ENCODE measurements around the gene NTRK3.

Gene NTRK3

GRCh38 chr15:88256279-88257230 is at the start of gene NTRK3:
TSS of gene NTRK3 (minus strand) at chr15:88256739. CDS start at chr15:88256153, 586 bp downstream.
- no peak for FAIRE-seq

DNA sequence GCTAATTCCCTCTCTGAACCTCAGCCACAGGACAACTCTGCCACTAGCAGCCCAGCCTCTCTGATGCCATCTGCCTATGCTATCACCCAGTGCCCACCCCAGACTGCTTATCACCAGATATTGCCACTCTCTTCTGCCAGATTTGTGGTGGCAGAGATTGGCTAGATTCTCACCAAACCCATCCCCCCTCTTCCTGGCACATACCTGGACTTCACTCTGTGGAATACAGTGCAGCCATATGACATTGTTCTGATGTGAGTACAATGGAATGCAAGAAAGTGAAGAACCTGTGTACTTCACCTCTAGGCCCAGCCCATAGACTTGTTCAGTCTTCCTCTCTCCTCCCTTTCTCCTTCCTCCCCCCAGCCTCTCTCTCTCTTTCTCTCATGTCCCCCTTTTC is 46.9 kb upstream of the NTRK3 start:
- FAIRE-seq: no peak

DNA sequence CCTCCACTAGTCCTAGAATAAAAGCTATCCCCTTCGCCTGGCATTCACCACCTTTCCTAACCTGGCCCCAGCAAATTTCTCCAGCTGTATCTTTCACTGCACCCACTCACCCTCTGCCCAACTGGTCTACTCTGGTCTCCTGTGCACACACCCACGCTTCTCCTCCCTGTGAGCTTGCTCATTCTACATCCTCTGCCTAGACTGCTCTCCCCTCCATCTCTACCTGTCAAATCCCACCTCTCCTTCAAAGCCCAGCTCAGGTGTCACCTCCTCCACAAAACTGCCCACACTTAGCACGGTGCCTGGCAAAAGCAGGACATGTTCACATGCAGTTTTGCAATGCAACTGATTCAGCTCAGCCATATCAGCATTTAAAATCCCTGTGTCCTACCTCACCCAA is 45.8 kb upstream of the NTRK3 start:
- FAIRE-seq: no peak

GRCh38 chr15:88301311-88301710 is 44.8 kb upstream of the NTRK3 start:
- FAIRE-seq: no peak

GRCh38 chr15:88300861-88301260 is 44.3 kb upstream of the NTRK3 start:
- no peak for FAIRE-seq

DNA sequence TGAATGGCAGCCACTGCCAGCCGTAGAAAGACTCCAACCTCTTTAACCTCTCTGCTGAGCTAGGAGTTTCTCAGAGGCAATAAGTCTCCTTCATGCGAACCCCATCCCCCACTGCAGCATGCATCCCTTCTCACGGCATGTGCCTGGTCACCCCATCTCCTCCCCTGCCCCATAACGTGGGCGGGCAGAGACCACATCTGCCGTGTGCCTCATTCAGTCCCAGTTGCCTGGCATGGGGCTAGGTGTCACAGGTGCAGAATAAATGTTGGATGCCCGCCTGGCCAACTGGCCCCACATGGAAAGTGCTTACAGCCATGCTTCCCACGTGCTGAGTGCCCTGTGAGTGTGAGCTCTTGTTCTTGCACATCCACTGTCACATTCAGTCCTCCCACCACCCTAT is 43.5 kb upstream of the NTRK3 start:
- FAIRE-seq: no peak

DNA sequence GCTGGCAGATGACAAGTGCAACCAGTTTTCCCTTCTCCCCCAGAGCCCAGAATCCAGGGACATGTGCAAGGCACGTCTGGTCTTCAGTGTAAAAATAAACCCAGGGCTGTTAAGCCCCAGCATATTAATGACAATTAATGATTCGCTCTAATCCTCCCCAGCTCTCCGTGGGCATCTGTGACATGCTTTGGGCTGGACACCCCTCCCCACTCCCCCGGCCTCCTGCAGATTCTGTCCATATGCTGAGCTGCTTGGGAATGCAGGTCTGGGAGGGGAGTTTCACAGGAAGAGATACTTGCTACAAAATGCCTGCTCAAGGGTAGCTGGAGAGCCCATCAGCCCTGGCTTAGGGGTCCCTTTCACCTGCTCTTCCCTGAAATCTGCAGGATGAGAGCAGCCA is 43.0 kb upstream of the NTRK3 start:
- FAIRE-seq: no peak

GRCh38 chr15:88288661-88289060 is 32.1 kb upstream of the NTRK3 start:
- no peak for FAIRE-seq

DNA sequence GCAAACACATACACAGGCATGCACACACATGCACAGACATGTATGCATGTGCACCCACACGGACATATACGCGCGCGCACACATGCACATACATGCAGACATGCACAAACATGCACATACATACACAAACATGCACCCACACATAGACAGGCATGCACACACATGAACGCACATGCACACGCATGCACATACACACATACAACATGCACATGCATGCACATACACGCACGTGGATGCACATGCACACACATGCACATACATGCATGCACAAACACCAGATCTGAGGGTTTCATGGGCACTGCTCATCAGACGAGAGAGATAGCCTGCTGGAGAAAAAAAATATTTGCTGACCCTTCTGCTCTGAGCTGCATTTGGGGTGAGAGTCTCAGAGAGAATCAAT is 31.7 kb upstream of the NTRK3 start:
- FAIRE-seq: no peak

- FAIRE-seq: no peak
Observed at GRCh38 chr15:88284318-88284998, 27.9 kb upstream of the NTRK3 start.

DNA sequence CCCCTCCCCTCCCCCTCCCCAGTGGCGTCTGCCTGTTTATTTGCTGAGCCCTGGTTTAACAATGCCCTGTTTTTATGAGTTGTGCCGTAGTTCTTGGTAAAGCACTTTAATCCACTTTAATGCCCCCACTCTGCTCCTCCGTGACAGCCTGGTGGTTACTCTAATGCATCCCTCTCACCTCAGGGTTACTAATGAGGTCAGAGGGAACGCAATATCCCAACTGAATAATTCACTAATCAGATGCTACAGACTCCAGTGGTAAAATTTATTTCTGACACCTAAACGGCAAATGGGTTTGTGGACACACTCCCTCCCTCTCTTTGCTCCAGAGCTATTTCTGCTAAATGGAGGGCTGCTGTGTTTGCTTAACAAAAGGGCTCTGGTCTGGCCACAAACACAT is 26.1 kb upstream of the NTRK3 start:
- FAIRE-seq: no peak

GRCh38 chr15:88276821-88277410 is 20.4 kb upstream of the NTRK3 start:
- FAIRE-seq: no peak

- no peak for FAIRE-seq
Observed at GRCh38 chr15:88275804-88276203, 19.3 kb upstream of the NTRK3 start.

- no peak for FAIRE-seq
Observed at GRCh38 chr15:88274553-88275460, 18.3 kb upstream of the NTRK3 start.

DNA sequence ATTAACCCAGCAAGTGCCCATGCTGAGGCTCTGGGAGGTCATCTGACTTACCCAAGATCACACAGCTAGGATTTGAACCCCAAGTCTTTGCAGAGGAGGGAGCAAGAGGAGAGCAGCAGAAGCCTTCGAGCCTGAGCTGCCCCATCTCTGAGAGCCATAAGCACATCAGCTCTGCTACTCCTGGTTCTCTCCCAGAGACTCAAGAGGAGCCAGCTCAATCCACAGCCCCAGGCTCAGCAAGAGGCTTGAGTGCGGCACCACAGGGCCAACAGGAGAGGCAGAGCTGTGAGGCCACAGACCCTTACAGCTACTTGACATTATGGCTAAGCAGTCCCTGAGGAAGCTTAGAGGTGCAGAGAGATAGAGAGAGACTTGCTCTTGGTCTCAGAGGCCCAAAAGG is 15.9 kb upstream of the NTRK3 start:
- FAIRE-seq: no peak

GRCh38 chr15:88269356-88270062 is 13.0 kb upstream of the NTRK3 start:
- no peak for FAIRE-seq

- FAIRE-seq: no peak
Observed at GRCh38 chr15:88267720-88268119, 11.2 kb upstream of the NTRK3 start.

GRCh38 chr15:88266170-88266569 is 9.6 kb upstream of the NTRK3 start:
- FAIRE-seq: no peak

DNA sequence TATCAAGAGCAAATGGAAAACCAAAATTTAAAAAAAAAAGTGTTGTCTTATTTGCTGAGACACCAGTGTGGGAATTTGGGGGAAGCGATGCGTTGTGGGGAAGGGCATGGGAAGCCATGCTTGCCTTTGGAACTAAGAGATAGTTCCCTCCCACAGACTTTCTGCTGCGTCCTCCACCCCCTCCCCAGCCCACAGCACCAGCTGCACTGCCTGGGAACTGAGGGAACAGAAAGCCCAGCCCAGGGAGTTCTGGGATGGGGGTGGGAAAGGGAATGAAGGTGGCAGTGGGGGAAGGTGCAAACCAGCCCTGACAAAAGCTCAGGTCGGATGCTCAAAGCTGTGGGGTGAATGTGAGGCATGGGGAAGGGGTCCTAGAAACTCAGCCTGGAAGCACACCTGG is 8.1 kb upstream of the NTRK3 start:
- FAIRE-seq: no peak

DNA sequence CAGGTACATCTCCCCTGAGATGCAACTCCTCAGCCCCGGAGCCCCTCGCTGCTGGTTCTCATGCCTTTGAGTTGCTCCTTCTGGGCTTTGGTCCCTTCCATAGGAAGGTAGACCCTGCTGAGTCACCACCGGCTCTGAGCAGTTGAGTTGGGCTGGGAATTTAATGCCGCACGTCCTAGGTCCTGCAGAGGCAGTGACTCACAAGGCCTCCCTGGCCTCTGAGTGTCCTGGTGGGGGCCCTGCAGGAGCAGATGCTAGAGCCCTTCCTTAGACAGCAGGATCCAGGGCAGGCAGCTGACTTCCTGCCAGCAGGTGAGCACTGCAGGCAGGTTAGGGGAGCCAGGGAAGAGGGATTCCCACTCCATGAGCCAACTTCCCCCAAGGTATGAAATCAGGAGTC is 5.5 kb upstream of the NTRK3 start:
- FAIRE-seq: no peak

- FAIRE-seq: no peak
Observed at GRCh38 chr15:88258093-88258641, 1.6 kb upstream of the NTRK3 start.
